ENCODE measurements around the gene YDJC.

DNA sequence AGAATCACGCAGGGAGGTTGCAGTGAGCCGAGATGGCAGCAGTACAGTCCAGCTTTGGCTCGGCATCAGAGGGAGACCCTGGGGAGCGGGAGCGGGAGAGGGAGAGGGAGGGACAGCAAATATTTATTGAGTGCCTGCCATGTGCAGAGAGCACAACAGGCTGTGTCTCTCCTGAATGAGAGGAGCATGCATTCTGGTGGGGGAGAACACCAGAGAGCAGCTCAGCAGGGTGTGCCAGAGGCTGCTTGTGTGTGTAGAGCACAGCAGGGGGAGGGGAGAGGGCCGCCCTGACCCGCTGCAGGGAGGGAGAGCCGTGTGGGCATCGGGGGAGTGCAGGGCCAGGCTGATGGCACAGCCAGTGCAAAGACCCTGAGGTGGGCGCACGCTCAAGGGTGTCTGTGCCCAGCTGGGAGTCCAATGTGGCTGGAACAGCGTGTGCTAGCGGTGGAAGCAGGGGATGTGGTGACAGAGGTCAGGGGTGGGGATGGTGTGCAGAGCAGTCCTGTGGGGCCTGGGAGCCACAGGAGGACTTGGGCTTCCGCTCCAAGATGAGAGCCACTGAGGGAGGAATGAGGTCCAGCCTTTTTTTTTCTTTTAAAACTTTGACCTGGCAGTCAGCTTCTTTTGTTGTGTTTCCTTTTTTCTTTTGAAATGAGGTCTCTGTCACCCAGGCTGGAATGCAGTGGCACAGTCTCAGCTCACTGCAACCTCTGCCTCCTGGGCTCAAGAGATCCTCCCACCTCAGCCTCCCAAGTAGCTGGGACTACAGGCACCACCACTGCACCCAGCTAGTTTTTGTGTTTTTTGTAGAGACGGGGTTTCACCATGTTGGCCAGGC, 48.0 kb upstream of the YDJC start:
- TF ChIP-seq POLR2AphosphoS5 (IDR thresholded peaks at IDR 0.05), result no peak
- TF ChIP-seq, protein P1, sequence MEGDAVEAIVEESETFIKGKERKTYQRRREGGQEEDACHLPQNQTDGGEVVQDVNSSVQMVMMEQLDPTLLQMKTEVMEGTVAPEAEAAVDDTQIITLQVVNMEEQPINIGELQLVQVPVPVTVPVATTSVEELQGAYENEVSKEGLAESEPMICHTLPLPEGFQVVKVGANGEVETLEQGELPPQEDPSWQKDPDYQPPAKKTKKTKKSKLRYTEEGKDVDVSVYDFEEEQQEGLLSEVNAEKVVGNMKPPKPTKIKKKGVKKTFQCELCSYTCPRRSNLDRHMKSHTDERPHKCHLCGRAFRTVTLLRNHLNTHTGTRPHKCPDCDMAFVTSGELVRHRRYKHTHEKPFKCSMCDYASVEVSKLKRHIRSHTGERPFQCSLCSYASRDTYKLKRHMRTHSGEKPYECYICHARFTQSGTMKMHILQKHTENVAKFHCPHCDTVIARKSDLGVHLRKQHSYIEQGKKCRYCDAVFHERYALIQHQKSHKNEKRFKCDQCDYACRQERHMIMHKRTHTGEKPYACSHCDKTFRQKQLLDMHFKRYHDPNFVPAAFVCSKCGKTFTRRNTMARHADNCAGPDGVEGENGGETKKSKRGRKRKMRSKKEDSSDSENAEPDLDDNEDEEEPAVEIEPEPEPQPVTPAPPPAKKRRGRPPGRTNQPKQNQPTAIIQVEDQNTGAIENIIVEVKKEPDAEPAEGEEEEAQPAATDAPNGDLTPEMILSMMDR (IDR thresholded peaks at IDR 0.05), result no peak
- no peak for TF ChIP-seq EP300 (IDR thresholded peaks at IDR 0.05)
- TF ChIP-seq POLR2A (IDR thresholded peaks at IDR 0.05), result no peak

Measured in suprapubic skin (tissue), 4 donors.